Tracheal epithelial cell (primary cell): ENCODE data around the gene DRD1. TPM values are rescaled to one million over a fixed set of nuclear protein-coding genes. Genes with fewer than 3 reads are reported as not detected.

Source experiments
- total RNA-seq: library from RNA; depleted of rRNA; stranded (reverse); fragments of >200 nt; gene quantifications from 2 replicates; pipeline ENCODE4 v1.2.1, GENCODE V29; 2014

The DRD1 gene
- not detected in 2 replicates for total RNA-seq

GRCh38 chr5:175444060-175444904 lies at the start of gene DRD1:
DRD1 (minus strand) TSS chr5:175444182; CDS start chr5:175443099, 1,083 bp downstream.

GRCh38 chr5:175478384-175479124 lies 34.6 kb upstream of the DRD1 start, which contains the start of gene SFXN1:
SFXN1 (plus strand) TSS chr5:175478560; CDS start chr5:175492104, 13,544 bp downstream.

Other genes with a start within 250 kb of the DRD1 start
- 96.1 and 122 TPM in 2 replicates for gene SFXN1, start 34.4 kb upstream of the DRD1 start, total RNA-seq
- gene HRH2, start 213.9 kb upstream of the DRD1 start, total RNA-seq: not detected in 2 replicates